Stimulated activated CD4-positive, alpha-beta T cell treated with anti-CD3 and anti-CD28 coated beads, TNF-alpha, amount 100 ng/mL, for 48 hours (primary cell): ENCODE data around the gene CPZ.

Source experiments
- DNase-seq, 3 donors: peaks; one replicate each; pipeline ENCODE4 v3.0.0-alpha.2; 2020; ENCODE audit warnings: low read depth in 3 of 3

The CPZ gene

DNA sequence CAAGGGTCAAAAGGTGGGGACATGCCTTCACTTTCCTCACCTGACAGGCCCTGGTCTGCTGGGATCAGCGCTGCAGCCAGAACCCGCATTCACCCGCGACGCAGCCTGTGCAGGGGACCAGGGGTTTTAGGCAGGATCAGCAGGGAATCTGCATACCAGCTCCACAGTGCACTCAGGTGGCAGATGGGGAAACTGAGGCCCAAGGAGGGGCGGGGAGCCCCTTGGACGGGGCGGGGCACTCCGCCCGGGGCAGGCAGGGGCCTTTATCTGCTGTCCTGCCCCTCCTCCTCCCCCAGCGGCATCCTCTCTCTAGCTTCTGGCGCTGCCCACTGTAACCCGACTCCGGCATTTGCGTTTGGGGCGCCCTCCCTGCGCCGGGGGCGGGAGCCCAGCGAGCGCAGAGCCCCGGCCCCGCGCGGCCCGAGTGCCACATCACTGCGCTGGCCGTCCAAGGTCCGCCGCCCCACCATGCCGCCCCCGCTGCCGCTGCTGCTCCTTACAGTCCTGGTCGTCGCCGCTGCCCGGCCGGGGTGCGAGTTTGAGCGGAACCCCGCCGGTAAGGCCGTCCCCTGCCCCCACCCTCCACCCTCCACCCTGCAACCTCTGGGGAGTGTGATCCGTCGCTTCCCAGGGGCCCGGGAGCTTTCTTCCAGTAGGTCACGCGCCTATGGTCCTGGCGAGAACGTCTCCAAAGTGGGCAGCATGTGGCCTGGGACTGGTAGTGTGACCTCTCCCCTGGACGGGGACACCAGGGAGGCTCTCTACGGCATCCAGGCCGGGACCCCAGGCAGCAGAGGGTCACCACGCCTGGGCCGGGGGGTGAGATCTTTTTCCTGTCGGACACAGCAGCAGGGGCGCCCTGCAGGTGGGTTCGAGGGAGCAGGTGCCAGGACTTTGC, at the start of gene CPZ:
Gene CPZ, plus strand, starts transcription at position 400 of the 898 bp plus-strand sequence. Its CDS starts 69 bp downstream, at position 469.
- DNase-seq: no peak

DNA sequence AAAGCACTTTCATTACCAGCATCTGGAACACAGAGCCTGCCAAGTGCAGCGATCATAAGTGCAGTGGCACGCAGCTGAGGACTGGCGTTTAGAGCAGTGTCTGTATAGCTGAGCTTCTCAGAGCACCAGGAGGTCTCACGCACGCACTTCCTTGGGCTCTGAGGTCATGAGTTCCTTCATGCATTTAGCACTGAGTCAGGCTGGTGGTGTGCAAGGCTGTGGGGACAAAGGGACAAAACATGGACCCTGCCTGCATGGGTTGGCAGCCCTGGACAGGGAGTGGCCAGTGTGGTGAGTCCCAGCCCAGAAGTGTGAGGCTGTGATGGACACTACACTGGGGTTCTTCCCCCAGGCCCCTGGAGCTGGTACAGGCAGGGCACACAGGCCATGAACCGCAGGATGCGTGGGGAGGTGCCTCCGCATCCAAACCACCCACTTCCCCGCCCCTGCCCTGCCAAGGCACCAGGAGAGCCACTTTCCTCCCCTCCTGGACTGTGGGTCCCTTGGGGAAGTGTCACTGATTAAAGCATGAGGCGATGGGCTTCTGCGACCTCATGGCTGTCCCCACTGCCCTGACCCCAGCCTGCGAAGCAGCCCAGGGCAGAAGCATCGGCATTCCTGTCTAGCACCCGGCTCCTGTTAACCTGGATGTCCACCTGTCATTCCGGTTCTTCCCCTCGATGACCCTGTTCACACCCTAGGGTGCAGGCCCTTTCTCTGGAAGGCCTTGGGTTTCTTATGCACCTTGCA, 49.6 kb upstream of the CPZ start:
- DNase-seq: no peak

DNA sequence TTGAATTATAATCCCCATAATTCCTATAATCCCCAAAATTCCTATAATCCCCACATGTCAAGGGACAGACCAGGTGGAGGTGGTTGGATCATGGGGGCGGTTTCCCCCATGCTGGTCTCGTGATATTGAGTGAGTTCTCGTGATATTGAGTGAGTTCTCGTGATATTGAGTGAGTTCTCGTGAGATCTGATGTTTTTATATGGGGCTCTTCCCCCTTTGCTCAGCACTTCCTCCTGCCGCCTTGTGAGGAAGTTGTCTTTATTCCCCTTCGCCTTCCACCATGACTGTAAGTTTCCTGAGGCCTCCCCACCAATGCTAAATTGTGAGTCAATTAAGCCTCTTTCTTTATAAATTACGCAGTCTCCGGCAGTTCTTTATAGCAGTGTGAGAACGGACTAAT, 48.9 kb upstream of the CPZ start:
- DNase-seq: no peak

DNA sequence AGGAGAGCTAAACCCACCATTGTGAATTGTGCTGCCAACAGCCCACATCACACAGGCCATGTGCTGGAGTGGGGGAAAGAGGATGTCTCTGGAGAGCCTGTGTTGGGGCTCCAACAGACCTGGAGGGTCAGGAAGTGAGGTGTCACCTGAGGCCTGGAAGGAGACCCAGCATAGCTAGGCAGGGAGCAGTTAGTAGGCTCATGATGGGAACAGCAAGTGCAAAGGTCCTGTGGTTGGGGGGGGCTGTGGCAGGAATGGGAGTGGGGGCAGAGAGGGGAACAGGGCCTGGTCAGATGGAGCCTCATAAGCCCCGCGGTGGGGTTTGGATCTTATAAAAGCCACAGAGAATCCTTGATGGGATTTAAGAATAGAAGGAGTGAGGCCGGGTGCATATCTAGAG, 48.3 kb upstream of the CPZ start:
- DNase-seq: no peak

DNA sequence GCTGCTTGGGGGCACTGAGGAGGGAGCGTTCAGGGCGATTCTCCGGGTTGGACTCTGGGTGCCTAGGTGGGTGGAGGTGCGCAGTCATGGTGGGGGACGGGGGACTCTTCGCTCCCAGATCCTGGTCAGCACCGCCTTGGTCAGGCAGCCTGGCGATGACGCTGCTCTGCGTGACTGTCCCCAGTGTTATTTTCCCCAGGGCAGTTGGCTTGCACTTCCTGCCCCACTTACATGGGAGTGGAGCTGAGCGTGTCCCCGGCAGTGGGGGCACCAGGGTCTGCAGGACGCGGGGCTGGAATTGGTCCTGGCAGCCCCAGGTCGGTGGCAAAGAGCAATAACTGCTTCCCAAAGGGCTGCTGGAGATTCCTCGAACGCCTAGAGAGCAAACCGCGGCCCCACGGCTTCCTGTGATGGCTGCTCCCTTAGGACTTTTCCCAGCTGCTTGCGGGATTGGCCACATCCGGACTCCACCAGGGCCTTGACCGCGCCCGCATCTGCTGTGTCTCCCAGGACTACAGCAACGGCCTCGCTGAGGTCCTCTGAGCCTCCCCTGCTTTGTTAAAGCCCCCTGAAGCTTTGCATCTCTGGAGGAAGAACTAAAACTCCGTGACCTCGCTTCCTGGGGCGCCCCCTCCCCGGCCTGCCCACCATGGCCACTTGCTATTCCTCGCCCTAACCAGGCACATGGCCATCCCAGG, 47.7 kb upstream of the CPZ start:
- no peak for DNase-seq

DNA sequence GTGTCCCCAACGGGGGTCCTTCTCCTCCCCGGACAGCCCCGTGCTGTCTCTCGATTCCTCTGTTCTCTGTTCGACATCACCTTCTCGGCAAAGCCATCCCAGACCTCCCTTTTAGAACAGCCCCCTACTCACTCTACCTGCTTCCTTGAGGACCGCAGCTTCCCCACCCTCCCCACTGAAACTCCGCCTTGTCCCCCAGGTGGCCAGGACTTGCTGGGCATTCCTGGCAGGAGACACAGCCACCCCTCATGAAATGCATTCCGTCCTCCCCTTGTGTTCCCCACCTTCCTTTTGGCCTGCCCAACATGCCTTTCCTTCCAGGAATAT, 47.2 kb upstream of the CPZ start:
- no peak for DNase-seq

DNA sequence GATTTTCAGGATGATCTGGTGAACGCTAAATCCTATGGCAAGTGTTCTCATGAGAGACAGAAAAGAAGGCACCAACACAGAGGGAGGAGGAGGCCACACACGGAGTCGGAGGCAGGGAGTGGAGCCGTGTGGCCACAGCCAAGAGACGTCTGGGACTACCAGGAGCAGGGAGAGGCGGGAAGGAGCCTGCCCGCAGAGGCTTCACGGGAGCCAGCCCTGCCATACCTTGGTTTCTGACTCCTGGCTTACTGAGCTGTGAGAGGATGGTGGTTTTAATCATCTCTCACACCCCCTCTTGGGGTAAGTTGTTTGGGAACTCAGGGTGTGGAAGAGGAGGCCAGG, 45.8 kb upstream of the CPZ start:
- DNase-seq: no peak

DNA sequence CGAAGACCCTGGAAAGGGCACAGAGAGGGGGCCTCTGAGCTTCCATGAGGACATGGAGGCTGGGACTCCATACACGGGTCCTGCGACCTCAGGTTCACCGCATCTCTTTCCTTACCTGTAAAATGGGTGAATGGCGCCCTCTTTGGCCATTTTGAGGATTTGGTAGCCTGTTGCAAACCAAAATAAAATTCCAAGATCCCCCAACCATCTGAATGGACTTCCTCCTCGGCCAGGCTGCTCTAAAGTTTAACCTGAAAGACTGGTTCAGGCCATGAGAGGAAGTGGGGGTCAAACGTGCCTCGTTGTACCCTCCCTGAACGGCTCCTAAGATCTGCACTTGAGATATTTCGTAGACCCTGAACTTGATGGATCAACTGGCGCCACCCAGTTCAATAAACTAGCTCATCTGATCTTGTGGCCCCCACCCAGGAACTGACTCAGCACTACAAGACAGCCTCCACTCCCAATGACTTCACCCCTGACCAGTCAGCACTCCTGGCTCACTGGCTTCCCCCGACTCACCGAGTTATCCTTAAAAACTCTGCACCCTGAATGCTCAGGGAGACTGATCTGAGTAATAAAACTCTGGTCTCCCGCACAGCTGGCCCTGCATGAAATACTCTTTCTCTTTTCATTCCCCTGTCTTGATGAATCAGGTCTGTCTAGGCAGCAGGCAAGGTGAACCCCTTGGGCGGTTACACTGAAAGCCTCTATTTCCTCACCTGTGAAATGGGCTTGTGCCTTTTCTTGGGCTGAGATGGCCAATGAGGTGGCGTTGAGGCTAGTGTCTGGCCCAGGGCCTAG, 45.3 kb upstream of the CPZ start:
- DNase-seq: no peak

DNA sequence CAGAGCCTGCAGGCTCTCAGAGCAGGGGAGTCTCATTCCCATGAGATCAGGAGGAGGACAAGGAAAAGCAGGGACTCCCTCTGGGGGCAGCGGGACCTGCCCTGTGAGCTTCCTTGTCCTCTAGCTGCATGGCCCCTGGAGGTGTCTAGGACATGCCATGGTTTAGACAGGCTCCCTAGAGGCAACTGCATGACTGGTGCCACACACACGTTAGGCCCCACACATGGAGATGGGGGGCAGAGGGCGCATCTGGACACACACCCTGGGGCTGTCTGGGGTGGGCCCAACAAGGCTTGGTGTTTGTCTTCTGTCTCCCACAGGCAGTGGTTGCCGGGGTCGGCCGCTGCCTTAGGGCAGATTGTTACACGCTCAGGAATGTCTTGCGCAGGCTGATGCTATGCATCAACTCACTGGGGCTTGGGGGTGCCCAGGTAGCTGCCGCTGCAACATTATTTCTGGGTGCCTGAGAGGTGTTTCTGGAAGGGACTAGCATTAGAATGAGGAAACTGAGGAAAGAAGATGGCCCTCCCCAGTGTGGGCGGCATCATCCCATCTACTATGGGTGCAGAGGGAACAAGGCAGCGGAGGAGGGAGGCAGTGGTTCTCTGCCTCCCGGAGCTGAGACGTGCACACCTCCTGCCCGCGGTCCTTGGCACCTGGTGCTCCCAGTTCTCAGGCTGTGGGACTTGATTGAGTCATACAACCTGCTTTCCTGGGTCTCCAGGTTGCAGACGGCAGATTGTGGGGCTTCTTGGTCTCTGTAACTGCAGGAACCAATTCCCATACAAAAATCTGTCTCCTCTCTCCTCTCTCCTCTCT, 44.4 kb upstream of the CPZ start:
- DNase-seq: no peak

DNA sequence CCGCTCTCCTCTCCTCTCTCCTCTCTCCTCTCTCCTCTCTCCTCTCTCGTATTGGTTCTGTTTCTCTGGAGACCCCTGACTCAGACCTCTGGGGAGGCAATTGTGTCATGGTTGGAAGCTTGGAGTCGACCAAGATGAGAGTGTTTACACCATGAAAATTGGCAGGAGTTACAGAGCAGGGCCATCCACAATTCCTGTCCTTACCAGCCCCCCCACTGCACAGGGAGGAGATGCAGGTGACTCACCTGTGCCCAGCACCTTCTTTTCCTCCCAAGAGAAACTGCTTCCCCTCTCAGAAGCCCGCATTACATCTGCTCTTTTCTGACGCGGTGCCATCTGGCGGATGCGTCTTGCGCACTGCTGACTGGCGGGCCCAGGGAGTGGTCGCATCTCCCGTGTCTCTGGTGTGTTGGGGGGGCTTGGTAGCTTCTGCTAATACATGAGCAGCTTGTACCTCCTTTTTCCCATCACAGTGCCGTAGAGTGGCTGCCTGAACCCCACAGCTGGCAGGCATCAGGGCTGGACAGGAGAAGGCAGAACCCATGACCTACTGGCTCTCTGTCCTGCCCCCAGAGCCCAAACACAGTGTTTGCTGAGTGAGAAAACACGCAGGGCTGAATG, 43.7 kb upstream of the CPZ start:
- no peak for DNase-seq

DNA sequence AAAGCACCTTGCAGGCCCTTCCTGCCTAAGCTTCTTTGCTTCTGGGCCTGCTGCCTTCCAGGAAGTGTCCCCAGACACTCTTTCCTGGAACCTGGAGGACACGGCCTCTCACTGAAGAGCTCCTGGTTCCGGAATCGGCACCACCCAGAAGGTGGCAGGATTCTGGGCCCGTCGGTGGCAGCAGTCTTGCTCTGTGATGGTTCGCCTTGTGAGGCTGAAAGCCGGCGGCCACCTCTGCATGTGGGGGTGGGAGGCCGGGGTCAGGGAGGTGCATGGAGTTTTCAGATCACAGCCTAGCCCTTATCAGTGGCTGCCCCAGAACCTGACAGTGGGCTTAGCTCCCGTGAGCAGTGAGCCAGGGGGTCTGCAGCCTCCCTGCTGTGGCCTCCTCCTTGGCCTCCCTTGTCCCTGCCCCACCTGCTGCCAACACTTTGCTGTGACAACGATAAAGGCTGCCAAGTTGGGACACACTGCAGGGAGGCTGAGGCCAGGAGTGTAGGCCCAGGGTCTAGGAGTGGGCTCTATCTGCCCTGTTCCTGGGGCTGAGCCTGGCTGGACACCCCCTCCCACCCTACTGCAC, 43.1 kb upstream of the CPZ start:
- no peak for DNase-seq

DNA sequence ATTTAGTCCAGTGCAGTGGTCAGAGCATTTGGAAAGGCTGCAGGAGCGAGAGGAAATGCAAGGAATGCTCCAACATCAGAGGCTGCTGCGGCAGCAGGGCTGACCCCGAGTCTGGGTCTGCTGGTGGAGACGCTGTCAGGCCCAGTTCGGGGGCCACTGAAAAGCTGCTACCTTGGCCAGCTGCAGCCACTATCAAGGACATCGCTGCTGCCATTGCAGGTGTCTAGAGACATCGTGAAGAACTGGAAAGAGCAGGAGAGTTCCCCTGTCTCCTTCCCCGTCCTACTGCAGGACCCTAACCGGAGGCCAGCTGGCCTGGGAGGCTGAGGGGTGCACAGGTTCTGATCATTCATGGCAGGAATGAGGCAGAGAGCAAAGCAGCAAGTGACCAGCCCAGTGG, 41.9 kb upstream of the CPZ start:
- DNase-seq: no peak

DNA sequence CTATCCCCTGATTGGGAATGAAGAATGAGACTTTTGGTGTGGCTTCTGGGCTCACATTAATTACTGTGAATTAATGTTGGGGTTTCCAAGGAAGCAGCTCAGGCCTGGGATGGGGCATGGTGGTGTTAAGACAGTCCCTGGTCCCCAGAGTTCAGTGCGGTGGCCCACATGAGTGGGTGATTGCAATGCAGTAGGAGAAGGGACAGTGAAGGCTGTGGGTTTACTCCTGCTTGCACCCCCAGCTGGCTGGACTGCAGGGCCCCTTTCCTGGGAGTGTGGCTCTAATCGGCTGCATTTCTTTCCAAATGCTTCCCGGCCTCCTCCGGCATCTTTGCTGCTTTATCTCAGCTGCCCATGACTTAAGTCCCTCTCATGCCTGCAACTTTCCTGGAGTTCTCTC, 40.5 kb upstream of the CPZ start:
- DNase-seq: no peak

DNA sequence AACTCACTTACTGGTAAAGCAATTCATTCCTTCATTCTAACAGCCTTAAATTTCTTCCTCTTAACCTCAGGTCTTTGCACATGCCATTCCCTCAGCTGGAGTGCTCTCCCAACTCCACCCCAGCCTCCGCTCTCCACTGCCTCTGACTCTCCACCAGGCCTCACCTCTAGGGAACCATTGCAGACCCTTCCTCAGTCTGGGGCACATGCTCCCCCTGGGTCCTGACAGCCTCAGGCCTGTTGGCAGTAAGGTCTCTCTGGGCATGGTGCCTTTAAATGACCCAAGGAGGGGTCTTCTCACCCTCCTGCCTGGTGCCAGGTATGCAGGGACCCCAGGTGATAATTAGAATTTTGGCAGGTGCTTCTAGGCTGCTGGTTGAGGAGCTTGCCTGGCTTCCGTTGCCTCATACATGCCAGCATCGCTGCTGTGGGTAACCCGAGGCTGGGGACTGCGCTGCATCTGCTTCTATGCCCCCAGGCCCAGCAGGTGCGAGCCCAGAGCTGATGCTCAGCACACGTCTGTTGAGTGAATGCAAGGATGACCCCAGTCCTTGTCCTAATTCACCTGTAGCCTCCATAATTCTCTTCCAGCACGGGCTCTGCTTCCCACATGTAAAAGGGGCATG, 39.9 kb upstream of the CPZ start:
- DNase-seq: no peak

DNA sequence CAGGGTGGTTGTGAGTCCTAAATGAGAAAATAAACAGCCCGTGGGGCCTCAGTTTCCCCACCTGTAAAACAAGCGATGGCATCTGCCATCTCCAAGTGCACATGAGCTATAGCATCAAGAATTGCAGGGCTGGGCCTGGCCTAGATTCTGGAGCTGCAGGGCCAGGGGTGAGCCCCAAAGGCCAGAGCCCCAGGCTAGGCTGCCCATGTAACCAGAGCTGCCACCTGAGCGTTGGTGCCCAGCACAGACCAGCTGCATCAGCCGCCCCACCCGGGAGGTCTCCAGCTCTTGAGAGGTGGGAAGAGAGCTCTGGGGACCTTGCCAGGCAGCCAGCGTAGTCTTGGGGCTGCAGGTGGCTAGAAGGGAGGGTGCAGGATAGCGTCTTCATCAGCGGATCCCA, 39.3 kb upstream of the CPZ start:
- no peak for DNase-seq

DNA sequence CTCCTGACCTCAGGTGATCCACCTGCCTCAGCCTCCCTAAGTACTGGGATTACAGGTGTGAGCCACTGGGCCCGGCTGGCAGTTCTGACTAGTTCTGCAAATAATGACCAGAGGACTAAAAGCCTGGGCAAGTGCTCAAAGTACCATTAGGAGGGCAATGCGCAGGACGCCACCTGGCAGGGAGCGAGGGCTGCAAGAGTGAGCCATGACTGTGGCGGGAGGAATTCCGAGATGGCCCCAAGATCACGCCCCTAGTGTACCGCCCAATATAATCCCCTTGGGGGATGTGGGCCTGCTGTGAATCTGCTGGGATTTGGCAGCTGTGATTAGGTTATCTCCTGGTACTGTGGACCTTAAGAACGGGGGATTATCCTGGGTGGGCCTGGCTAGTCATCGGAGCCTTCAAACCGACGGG, 38.6 kb upstream of the CPZ start:
- no peak for DNase-seq

DNA sequence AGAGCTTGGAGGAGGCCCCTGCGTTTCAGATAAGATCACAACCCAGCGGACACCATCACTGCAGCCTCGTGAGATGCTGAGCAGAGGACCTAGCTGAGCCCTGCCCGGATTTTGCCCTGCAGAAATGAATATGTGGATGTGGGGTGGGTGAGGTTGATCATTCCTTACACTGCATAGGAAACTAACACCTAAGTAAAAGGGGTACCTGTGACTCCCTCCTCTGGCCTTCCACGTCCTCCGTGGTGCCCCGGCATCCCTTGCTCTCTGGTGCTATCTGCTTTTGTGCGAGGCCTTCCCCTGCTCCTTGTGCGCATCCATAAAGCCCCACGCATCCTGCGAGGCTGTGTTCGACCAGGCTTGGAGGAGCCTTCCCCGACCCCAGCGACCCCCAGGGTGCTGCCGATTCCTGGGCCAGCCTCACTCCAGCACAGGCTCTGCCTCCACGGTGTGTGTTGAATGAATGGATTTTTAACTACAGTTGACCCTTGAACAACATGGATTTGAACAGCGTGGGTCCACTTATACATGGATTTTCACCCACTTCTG, 37.9 kb upstream of the CPZ start:
- DNase-seq: no peak

DNA sequence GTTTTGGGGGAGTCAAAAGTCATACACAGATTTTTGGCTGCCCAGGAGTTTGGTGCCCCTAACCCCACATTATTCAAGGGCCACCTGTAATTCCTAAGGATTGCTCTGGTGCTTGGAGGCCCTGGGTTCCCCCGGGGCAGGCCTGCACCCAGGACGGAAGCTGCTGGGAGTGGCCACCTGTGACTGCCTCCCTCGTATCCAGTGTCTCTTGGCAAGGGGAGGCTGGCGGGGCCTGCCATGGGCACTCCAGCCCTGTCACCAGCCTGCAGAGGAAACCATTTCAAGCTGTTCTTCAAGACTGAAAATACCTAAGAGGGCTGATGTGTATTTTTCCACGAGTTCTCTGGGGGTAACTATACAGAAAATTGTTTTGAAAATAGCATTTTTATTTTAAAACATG, 36.8 kb upstream of the CPZ start:
- DNase-seq: no peak

DNA sequence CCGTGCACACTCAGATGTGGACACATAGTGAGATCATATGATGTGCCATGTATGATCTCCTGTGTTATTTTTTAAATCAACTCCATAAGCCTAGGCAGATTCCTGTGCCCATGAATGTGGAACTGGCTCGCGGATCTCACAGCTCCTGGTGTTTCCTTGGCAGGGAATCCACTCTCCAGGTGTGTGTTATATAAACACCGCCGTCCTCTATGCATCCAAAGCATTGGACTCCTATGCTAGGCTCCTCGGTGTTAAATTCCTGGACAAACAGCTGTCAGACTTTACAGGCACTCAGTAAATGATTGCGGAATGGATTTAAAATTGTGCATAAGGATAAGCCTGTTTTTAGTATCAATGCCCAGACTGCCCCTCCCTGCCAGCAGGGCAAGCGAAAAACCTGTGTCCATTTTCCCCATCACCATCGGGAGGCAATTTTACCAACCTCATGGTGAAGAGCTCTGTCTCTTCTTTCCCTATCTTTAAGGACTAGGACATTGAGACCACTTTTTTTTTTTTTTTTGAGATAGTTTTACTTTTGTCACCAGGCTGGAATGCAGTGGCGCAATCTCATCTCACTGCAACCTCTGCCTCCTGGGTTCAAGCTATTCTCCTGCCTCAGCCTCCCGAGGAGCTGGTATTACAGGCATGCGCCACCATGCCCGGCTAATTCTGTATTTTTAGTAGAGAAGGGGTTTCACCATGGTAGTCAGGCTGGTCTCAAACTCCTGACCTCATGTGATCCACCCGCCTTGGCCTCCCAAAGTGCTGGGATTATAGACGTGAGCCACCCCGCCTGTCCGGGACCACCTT, 36.0 kb upstream of the CPZ start:
- DNase-seq: no peak
